HG03139 (cell line): ENCODE data around the gene ZNF462.
"Not testable (repeated sequence)": the region's sequence is repeated elsewhere in the genome, so short reads cannot be mapped to it uniquely, and the experiment has no call there.

Source experiments
- ATAC-seq: cut with Tn5 transposase; IDR thresholded peaks from one replicate; pipeline ENCODE4 v1.9.1; 2021; ENCODE audit not compliant: unreplicated experiment

ZNF462 gene

DNA sequence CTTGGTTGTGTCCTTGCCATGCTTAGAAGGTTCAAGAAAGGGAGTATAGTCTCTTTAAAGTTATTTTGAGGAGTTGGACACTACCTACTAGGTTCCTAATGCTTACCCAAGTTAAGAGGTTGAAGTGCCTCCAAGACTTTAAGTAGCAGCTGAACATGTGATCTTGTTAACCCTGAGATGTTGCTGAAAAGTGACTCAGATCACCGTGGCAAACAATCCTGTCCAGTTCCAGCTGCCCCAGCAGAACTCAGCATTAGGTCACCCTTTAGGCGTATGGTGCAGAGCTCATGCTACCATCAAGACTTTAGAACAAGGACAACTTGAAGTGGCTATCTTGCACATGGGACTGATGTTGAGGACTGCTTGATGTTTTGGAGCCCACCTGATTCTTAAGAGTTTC lies 22.5 kb downstream of the ZNF462 start:
- ATAC-seq = no peak

DNA sequence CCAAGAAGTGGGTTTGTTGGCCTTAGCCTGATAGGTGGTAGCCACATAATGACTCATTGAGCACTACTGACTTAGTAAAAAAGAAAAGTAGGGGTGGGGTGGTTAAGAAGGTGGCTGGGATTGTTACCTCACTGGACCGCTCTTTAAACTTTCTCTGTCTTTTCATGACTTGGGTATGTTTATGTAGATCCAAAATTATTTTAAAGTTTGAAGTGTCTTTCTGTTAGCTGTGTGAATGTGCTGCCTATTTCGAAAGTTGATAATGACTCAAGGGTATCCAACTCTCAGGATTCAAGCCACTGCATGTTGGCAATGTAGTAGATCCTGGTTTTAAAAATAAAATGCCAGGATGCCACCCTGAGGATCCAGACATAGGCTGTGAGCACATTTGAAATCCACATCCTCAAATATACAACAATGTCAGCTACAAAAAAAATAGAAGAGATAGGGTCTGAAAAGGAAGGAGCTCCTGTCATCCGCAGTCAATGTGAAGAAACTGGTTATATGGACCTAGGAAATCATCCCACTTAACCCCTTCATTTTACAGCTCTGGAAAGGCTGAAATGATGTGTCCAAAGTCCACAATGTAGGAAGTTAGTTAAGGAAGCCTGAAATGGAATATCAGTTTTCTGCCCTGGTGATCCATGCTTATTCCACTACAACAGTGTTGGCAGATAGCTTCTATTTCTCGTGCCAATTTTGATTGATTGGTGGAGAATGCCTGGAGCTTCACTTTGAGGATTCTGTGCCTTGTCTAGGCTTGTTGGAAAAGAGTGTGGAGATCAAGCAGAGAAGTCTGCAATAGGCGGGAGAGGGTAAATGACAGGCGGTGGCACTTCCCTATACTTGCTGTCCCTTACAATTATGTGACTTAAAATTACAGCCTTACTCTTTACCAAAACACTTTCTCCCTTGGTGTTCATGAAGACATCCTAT lies 23.4 kb downstream of the ZNF462 start:
- ATAC-seq = no peak

DNA sequence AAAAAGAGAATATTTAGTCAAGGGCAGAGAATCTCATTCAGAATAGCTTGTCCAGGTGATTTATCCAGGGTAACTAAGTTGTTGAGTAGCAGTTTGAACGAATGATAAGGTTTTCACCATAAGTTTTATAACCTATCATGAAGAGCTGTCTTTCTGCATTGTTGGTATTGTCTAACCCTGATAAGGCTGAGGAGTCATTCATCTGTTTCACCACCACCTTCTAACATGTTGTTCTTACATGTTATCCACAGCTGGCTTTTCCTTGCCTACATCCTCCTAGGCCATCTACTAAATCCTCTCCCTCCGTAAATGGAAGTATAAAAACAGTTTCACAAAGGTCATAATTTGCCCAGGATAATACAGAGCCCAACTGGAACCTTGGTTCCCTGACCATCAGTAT lies 24.1 kb downstream of the ZNF462 start:
- no peak for ATAC-seq

DNA sequence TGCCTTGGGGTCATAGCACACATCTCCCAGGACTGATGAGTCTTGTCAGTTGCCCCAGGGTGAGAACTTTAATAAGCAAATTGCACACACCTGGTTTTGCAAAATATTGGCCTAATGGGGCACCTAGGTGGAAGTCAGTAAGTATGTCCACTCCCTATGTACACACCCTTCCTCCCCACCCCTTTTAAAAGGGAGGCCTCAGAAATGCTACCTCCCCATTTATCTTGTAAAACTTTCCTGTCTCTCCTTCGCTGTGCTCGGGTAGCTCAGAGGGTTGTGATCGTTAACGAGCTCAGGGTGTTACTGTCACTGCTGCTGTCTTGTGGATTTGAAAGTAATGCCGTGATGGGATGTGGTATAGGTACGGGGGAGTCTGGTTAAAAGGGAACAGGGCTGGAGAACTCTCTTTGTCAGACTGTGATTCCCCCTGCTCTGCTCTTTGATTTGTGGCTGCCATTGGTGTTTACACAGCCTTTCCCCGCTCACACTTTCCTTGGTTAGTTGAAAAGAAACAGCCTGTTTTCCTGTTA lies 26.2 kb downstream of the ZNF462 start:
- ATAC-seq = no peak

DNA sequence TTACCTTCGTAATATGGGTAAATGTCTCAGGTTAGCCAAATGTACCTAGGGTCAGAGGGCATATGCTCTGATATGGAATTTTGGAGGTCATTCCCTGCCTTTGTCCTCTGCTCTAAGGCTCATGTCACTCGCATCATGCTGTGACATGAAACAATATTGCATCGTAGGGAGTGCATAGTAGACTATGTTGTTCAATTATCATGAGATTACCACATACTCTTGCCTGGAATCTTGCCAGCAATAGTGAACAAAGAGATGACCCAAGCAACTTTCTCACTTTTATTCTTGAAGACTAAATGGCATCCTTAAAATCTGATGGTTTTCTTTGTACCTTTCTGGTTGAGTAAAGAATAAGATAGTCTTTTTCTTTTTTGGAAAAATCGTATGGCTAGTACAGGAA lies 27.6 kb downstream of the ZNF462 start:
- ATAC-seq = no peak

DNA sequence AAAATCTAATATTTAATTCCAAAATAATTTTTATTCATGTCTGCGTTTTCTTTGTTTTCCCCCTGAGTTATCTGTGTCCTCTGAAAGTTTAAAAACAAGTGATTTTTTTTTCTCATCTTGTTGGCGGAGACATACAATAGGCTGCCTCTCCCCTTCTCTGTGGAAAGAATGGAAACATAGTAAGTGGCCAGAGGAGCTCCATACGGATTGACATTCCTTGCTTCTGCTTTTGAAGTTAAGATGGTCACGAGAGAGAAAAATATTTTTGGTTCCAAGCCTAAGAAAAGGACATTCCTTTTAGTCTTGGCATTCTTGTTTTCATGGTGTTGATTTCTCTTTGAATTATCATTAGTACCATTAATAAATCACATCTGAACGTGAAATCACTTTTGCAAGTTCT lies 28.3 kb downstream of the ZNF462 start:
- ATAC-seq = no peak

DNA sequence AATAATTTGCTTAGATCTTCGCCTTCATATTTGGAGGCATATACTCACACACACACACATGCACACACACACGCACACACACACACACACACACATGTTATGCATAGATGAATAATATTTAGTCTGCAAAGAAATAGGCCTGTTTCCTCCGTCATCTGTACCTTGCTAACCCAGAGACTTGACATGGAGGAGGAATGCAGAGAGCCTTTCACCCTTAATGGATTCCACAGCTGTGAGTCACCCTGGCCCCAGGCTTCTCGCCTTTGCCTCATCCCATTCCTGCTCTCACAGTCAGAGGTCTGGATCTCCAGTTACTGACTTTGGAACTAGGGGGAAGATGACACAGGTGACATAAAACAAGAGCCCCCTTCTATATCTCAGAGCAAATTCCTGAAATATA lies 29.7 kb downstream of the ZNF462 start:
- ATAC-seq = no peak

DNA sequence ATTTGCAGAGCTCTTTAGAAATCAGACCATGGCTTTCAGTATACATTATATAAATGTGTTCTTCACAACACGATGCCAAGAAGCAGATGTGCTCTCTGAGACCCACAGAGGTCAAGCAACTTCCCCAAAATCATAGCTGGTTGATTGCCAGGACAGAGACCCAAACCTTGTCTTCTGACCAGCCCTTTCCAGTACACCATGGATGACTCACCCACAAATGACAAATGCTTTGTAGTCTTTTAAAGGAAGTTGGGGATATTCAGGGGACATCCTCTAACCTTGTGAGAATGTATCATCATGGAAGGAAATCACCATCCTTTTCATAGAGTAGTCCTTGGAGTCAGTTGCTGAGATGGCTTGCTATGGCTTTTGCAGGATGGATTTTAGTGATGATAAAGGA lies 30.1 kb downstream of the ZNF462 start:
- no peak for ATAC-seq

DNA sequence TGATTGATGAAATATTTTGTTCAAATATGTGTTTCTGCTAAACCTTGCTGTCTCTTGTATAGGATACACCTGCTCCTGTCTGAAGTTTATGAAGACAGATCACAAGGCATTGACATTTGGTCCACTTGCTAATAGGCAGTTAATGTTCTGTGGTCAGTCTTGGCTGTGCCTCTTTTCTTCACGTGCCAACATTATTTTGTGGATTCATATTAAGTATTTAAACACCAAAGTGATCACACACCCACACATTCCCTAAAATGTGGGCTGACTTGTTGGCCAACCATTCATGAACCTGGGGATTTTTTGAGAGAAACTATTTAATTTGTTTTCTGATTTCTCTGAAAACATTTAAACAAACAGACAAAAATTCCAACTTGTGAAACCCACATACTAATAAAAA lies 33.7 kb downstream of the ZNF462 start:
- no peak for ATAC-seq

DNA sequence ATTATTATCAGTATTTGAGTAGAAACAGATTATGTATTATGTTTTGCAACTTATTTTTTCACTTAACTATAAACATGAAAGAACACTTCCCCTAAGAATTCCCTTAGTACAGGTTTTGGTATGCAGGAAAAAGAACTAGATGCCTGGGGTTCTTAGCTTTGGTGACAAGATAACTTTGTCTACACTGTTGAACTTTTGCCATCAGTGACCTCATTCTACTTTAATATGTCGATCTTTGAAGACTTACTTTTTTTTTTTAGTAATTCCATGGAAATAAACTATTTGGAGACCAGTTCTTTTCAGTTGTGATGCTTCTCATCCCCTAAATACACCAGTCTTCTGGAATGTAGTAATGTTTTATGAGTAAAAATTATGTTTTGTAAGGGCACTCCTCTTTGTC lies 34.3 kb downstream of the ZNF462 start:
- ATAC-seq = no peak

DNA sequence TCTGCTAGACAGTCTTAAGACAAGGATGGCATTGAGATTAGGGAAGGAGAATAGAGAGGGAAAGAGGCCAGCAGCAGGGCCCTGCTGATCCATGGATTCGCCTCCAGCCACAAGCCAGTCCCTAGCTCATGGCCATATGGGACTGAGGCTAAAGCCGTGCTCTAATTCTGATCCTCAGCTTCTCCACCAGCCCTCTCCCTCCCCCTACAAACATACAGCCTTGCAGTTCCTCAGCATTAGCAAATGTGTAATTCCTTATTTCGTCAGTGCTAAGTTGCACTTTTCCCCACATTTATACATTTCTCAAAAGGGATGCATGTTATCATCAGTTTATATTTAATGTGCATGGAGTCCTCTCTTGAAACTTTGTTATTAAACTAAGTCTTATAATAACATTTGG lies 34.8 kb downstream of the ZNF462 start:
- no peak for ATAC-seq

DNA sequence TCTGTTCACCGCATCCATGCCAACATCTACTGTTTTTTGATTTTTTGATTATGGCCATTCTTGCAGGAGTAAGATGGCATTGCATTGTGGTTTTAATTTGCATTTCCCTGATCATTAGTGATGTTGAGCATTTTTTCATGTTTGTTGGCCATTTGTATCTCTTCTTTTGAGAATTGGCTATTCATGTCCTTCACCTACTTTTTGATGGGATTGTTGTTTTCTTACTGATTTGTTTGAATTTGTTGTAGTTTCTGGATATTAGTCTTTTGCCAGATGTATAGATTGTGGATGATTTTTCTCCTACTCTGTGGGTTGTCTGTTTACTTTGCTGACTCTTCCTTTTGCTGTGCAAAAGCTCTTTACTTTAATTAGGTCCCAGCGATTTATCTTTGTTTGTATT lies 37.6 kb downstream of the ZNF462 start:
- not testable (repeated sequence) for ATAC-seq

DNA sequence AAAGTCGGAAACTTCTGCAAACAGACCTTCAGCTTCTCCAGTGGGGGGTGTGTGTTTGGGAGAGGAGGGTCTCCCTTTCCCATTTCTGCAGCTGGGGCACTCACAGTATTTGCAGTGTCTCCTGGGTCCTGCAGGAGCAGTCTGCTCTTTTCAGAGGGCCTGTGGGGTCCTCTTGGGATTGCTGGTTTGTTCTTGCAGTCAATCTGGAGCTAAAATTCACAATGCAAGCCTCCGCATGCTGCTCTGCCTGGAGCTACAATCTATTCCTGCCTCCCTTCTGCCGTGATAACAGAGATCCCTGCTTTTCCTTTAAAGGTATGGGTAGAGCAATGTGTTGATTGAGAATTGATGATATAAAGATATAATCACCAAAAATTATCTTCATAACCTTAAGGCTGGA lies 43.2 kb downstream of the ZNF462 start:
- ATAC-seq = no peak

DNA sequence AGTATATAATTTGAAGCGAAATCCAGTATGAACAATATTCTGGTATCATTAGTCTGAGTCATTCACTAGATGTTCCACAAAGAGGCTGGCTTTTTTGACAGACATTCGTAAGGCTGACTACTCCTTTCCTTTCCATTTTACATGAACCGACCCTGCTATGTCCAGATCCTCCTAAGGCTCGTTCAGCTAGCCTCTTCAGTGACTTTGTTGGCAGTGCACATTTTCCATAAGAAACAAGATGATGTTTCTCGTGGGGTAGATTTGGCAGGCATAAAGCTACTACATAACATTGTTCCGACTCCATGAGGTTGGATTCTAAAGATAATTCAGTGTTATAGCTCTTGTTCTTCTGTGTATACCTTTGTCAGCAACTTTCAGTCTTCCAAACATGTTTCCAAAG lies 49.0 kb downstream of the ZNF462 start:
- ATAC-seq = no peak

DNA sequence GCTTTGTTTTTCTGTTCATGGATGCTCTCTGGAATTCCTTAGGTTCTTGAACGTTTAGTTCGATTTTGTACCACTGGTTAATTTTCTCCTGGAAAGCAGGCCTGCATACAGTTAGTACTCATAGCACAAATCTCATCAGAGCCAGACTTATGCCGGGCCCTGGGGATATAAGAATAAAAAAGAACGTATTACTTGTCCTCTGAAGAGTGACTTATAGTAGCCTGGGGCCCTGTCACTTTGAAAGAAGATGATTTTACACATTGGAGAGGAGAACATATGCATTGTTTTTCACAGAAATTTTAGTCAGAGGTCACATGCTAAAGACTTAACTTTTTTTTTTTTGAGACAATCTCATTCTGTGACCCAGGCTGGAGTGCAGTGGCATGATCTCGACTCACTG lies 50.3 kb downstream of the ZNF462 start:
- no peak for ATAC-seq

DNA sequence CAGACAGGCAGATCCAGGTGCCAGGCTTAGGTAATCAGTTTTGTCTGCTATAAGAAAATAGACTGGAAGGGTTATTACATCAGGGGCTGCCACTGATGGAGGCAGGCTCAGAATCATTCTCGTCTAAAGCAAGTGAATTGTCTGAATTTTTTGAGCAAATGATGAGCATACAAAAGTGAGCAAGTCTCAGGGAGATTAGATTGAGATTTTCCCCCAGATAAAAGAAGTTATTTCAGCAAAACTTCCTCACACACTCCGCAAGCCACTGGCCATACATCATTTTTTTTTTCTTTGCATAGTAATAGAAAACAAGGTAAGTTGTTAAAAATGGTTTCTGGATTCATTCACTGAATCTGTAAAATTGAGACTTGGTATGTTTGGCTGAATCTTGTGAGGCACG lies 52.9 kb downstream of the ZNF462 start:
- ATAC-seq = no peak

DNA sequence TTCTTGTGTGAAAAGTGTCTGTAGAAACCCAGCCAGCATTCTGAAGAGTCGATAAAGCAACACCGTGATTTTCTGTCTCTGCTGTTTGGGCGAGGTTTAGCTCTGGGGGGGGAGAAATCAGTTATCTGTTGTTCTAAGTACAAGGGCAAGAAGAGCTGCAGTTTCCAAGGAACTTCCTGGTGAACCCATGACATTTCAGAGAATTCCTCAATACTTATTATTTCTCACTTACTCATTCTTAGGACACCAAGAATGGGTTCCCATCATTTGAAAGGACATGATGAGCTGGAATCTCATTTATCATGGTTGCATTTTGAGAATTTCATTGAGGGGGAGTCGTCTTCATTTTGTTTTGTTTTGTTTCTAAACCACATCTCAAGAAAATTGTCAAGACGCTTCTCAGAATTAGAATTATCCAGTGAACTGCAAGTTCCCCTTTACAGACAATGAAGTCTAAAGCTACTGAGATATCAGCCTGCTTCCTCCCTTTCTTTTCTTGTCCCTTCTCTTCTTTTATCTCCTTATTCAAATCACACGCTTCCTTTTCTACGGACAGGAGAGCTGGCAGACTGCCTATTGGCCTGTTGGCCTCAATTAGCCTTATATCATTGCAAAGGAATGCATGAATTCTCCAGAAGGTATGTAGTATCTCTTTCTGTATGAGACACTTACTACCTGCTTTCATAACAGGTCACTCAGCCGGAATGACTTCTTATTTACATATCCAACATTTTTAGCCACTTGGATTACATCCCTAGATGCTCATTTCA lies 53.7 kb downstream of the ZNF462 start:
- no peak for ATAC-seq

DNA sequence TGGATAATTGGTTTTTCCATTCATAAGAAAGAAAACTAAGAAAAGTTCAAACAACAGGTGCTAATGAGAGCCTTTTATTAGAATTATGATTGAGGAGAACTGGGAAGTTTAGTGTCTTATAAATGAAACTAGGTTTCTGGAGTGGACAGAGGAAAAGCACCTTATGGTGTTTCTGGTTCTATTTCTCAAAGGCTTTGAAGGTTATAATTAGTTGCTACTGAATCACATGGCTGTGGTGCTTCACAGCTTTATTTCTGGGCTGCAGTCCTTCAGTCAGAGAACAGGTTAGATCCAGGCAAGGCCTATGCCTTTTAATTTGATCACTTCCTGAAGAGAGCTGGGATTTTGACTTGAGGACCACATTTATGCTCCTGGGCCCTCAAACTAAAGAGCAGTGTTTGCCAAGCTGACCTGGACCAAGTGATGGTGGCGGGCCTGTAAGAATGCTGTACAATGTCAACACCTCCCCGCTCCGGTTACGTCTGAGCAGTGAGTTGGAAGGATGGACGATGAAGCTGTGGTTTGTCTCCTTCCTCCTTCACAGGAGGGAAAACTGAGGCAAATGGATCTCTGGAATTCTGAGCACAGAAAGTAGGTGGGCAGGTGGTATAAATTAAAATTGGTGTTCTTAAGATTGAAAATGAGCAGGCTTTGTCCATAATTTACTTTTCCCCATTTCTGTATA lies 56.0 kb downstream of the ZNF462 start:
- ATAC-seq = no peak

DNA sequence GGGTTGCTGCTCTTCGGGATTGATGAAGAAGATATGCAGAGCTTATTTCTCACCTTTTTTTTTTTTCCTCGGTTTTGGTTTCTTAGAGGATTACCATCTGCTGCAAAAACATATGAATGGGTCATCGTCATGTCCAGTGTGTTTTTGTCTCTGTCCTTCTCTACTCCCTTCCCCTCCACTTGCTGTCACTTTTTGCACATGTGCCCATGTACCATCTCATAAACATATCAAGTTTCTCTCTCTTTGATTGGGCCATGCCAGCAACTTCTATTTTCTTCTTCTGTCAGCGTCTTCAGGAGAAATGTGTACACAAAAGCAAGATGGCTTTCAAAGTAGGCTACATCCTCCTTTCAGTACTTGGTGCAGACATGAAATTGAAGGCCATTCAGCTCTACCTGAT lies 57.1 kb downstream of the ZNF462 start:
- ATAC-seq = no peak

DNA sequence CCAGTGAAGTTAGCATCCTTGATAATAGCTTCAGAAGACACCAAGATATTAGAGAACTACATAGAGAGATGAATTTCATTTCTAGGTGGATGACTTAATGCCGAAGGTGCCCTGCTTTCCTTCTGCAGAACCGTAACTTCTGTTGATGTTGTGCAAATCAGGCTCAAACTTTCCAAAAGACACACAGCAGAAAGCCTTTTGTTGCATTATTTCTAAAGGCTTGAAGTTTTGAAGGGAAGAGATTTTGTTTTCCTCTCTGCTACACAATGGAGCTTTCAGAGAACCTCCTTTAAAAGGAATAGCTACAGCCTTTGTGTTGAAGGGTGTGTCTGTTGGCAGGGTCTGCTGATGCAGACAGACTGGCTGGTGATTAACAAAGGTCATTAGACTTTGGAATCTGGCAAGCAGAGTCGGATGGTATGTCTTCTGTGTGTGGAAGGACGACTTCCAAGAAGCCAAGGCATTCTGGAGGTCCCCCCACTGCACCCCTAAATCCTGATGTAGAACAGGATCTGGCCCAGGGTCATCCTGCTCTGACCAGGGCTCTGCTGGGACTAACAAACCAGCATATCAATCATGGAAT lies 57.8 kb downstream of the ZNF462 start:
- no peak for ATAC-seq

DNA sequence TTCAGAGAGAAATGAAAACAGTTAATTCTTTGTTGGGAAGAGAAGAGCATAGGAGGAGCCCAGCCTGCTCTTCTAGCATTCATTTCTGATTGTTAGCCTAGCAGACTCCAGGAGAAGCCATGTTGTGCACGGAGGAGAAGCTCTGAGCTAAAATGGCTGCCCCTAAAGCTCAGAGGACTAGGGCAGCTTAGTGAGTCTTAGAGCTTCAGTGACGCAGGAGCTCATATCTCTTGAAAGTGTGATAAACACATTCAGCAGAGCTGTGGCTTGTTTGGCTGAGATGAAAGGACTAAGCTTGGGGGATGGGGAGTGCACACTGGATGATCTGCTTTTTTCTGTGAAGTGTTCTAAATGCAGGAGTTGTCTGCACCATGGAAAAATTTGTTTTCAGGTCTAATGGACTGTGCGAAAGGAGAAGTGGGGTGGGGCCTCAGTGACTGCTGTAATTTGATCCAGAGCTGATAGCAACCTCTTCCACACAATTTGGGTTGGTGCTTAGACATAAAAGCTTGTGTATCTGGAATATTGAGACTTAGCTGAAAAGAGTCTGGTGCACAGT lies 58.5 kb downstream of the ZNF462 start:
- no peak for ATAC-seq
